Middle frontal gyrus (tissue), 1 donor: Measurements from ENCODE around the gene OR4M1.
"Not testable (repeated sequence)": the region's sequence is repeated elsewhere in the genome, so short reads cannot be mapped to it uniquely, and the experiment has no call there.

Source experiments
- DNase-seq: peaks from one replicate; pipeline ENCODE4 v3.0.0-alpha.2; 2015; ENCODE audit warnings: low spot score; ENCODE audit errors: extremely low spot score

Gene OR4M1

GRCh38 chr14:19821016-19821415 is 47.7 kb downstream of the OR4M1 start:
- not testable (repeated sequence) for DNase-seq

- DNase-seq: no peak
Observed at GRCh38 chr14:19823178-19823577, 49.9 kb downstream of the OR4M1 start.

GRCh38 chr14:19823765-19824164 is 50.5 kb downstream of the OR4M1 start:
- no peak for DNase-seq

GRCh38 chr14:19827626-19828244 is 54.4 kb downstream of the OR4M1 start:
- not testable (repeated sequence) for DNase-seq

GRCh38 chr14:19828314-19828713 is 55.0 kb downstream of the OR4M1 start:
- DNase-seq: no peak
